Endothelial cell of umbilical vein (primary cell): ENCODE results near the gene ZBBX.

Experiments used
- CTCF ChIP-seq, 2 donors: IDR thresholded peaks; 1 replicate in 1 of 2; 2 replicates in 1 of 2; pipeline ENCODE4 v1.5.1; 2011; ENCODE audit warnings: low read length in 2 of 2, mild to moderate bottlenecking in 2 of 2, moderate library complexity in 2 of 2, control low read depth in 1 of 2, inconsistent platforms in 1 of 2, low read depth in 1 of 2; ENCODE audit not compliant: insufficient read depth in 1 of 2; ENCODE audit errors: extremely low read depth in 1 of 2
- EZH2 ChIP-seq: IDR thresholded peaks from 2 replicates; pipeline ENCODE4 v1.6.1; 2012; ENCODE audit warnings: borderline replicate concordance, low read depth, mild to moderate bottlenecking, moderate library complexity, low read length, inconsistent platforms; ENCODE audit not compliant: severe bottlenecking
- GATA2 ChIP-seq: IDR thresholded peaks from 2 replicates; pipeline ENCODE4 v1.7.0; 2011; ENCODE audit warnings: low read depth, mild to moderate bottlenecking, moderate library complexity, mixed read lengths, low read length; ENCODE audit not compliant: insufficient read length, insufficient read depth
- JUN ChIP-seq: IDR thresholded peaks from 2 replicates; pipeline ENCODE4 v1.6.1; 2011; ENCODE audit warnings: borderline replicate concordance, low read depth; ENCODE audit not compliant: insufficient read length, insufficient read depth
- MAX ChIP-seq: IDR thresholded peaks from 2 replicates; pipeline ENCODE4 v1.6.1; 2011; ENCODE audit not compliant: insufficient read depth, insufficient read length
- POLR2A ChIP-seq: IDR thresholded peaks from 2 replicates; pipeline ENCODE4 v1.6.1; 2012; ENCODE audit warnings: low read depth, mild to moderate bottlenecking, control low read depth, low read length
- POLR2AphosphoS5 ChIP-seq: IDR thresholded peaks from 2 replicates; pipeline ENCODE4 v1.6.1; 2012; ENCODE audit warnings: low read depth, mild to moderate bottlenecking, control low read depth, low read length, moderate library complexity; ENCODE audit not compliant: insufficient read depth

GRCh38 chr3:167397826-167398225, 17.7 kb upstream of the ZBBX start:
- no peak for TF ChIP-seq CTCF (IDR thresholded peaks at IDR 0.05; ENCODE audit: extremely low read depth in 1 of 2, insufficient read depth in 1 of 2, low read depth in 1 of 2, low read length in 2 of 2)
- no peak for TF ChIP-seq POLR2A
- TF ChIP-seq GATA2: no peak
- TF ChIP-seq POLR2AphosphoS5: no peak
- no peak for TF ChIP-seq EZH2
- no peak for TF ChIP-seq MAX
- no peak for TF ChIP-seq JUN
